Activated CD4-positive, alpha-beta T cell treated with anti-CD3 and anti-CD28 coated beads, Interleukin-2, amount 50 U/mL, for 24 hours (primary cell): ENCODE results near the gene RBKS.
"Not testable (repeated sequence)": the region's sequence is repeated elsewhere in the genome, so short reads cannot be mapped to it uniquely, and the experiment has no call there.

Source experiments
- DNase-seq, 2 donors: peaks; one replicate each; pipeline ENCODE4 v3.0.0-alpha.2; 2020; ENCODE audit warnings: low read depth in 1 of 2, low spot score in 1 of 2

RBKS gene

DNA sequence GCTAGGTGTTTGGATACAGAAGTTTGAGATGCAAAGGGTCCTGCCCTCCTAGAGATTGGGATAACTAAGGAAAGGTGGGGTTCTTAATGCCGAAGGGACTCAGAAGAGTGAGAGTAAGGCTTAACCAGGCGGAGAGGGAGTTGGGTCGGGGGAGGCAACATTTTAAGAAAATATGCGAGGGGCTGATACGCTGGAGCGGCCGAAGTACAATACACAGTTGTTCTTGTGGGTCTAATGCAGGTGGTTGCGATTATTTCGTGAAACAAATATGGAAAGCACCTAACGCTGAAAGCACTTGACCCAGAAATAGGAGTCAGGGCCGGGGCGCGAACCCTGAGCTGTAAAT lies 119.0 kb downstream of the RBKS start:
- DNase-seq = no peak

DNA sequence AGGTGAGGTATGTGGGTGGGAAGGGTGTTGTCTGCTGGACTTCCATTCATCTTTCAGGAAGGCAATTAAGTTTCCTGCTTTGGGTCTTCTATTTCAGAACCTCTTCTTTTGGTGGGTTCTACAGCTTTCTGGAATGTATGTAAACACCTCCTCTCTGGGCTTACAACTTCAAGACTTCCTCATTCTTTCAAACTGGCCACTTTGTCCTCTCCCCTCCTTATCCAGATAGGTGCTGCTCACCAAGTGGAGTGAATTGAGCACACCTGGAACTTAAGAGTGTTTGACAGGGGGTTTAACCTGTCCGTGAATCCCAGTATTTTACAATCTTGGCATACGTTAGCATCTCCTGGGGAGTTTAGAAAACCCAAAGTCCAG lies 123.9 kb downstream of the RBKS start:
- DNase-seq = no peak

DNA sequence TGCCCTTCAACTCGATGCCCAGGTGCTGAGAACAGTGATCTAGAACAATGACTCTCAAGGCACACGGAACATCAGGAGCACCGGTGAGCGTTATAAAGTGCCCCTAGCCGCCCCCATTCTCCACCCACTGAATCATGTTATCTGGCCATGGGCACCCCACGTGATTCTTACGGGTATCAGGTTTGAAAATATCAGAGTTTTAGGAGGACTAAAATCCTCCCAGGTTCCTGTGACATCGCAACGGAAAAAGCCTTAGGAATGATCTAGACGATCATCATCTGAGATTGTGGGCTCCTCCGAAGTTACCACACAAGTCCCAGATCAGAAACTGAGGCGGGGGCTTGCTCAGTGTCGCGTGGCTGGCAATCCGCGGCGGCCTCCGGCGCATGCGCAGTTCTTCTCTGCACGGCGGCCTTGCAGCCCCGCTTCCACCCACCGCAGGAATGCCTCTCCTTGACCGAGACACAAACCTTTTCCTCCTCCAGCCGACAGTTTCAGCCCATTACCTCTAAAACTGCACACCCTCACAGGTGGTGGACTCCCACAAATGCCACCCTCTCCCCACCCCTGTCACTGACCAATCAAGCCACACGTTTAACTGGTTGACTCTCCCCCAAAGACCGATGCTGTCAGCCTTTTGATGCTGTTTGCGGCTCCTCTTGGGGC lies 124.4 kb downstream of the RBKS start:
- peak; percentile 21 to 44 for DNase-seq

DNA sequence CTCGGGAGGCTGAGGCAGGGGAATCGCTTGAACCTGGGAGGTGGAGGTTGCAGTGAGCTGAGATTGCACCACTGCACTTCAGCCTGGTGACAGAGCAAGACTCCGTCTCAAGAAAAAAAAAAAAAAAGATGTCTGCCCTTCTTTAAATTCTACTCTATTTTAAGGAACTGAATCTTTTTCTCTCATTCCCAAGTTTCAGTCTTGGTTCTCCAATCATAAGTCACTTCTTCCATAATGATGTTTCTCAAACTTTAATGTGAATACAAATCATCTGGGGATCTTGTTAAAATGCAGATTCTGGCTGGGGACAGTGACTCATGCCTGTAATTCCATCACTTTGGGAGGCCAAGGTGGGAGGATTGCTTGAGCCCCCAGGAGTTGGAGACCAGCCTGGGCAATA lies 125.7 kb downstream of the RBKS start:
- DNase-seq = not testable (repeated sequence)

DNA sequence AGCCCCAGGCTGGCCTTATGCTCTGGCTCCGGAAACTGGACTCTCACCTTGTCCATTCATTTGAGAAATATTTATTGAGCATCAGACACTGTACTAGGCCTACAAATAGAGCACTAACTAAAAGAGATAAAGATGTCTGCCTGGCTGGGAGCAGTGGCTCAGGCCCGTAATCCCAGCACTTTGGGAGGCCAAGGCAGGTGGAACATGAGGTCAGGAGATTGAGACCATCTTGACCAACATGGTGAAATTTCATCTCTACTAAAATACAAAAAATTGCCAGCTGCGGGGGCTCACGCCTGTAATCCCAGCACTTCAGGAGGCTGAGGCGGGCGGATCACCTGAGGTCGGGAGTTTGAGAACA lies 126.3 kb downstream of the RBKS start:
- DNase-seq = no peak

DNA sequence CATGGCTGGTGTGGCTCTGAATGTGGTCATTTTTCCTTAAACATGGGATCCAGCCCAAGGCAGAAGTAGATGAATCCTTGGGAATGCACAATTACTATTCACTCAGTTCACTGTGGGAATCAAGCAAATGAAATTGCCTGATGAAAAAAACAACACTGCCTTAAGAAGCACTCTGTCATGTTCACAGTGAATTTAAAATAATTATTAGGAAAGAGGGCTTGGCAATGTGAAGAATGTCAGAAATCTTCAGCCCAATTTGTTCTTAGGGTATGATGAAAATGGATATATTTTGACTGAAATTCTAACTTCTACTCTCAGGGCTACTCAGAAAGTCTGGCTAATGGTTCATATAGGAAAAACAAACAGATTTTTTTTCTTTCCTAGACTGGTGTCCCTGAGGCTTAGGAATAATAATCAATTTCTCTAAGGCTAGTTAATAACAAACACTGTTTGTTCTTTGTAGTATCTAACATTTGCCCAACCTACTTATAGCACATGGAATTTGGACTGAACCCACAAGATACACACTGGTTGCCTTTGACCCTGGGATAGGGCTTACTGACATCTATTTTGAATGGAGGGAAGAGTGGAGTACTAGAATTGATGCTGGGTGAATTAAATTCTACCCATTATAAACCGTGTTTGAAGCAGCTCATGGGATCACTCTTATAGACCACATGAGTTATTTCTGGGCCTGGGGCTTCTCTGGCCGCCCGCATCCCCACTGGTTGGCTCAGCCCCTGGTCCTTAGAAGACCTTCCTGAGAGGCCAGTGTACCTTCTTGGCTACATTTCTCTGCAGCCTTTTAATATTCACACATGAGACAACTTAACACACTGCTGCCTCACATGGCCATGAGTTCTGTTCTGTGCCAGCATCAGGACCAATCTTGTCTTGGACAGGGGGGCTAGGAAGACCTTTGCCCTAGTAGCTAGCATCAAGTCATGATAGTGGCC lies 127.0 kb downstream of the RBKS start:
- no peak for DNase-seq

DNA sequence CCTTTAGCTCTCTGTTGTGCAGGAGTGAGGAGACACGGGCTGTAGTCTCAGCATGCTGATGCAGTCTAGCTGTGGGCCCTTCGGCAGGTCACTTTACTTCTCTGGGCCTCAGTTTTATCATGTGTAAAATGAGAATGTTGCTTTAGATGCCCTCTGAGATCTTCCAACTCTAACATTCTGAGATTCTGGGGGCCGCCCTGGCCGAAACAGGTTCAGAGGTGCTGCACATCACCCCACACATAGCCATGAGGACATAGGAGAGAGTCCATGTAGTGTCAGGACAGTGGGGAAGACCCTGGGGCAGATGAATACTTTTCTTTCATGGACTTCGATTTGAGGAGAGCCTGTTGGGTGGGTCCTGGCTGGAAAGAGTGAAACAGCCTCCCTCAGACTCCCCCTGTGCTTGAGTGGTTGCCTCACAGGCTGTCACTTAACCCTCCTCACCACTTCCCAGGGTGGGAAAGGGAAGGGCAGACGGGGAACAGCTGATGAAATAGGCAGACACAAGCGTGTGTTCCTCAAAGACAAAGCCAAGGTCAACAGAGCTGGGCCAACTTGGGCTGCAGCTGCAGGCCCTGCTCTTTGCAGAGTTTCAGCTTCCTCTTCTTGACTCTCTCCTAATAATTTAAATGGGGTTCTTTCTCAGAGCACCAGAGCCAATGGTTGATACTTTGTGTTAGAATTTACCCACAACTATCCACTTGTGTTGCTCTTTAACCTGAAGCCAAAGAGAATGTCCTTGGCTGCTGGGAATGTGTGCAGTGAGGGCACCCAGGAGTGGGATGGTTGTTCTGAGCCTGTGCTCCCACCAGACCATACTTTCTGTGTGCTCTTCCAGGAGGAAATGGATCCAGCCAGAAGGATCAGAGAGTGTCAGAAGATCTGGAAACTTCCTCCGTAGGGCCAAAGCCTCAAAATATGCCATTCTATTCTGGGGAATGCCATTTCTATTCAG lies 133.4 kb downstream of the RBKS start:
- DNase-seq = no peak

DNA sequence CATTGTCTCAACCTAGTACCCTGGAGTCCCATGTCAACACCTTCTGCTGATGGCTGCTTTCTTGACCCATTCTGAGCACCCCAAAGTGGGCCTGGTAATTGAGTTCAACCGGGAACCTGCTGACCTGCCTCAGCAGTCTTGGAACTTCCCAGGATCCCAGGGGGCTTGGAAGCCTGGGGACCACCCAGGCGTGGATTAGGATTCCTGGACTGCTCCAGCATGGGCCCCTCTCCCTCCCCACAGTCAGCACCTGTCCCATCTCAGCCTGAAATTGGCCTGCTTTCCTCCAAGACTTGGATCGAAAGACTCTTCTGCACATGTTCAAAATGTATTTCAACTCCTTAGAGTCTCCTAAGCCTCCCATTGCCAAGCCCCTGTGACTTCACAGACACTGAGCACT lies 134.1 kb downstream of the RBKS start:
- no peak for DNase-seq

DNA sequence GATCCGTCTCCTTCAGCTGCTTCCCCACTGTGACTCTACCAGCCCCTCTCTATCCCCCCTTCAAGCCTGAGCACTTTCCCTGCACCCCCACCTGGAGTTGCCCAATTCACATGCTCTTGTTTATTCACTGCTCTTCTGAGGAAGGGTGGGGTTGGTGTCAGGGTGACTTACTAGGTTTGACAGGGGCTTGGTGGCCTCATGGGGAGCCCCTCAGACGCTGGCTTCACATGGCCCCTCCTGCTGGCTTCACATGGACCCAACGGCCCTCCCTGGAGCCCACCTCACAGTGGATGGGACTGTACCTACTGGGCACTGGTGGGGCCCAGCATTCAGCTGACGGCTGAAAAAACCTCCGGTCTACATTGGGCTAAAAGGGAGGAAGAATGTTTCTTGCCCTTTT lies 135.4 kb downstream of the RBKS start:
- DNase-seq = no peak

DNA sequence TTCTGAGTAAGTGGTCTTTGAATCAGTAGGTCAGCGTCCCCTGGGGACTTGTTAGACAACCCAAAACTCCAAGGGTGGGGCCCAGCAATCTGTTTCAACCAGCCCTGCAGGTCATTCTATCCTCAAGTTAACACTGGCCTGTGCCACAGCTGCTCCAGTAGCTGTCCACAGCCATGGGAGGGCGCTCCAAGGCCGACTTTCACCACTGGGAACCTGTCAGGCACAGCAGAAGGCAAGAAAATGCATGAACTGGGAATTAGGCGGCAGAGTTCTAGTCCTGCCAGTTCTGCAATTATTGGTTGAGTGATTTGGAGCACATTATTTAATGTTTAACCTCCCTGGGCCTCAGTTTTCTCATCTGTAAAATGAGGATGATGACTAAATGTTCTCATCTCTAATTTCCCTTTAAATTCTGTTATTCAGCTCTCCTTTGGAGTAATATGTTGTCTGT lies 136.0 kb downstream of the RBKS start:
- peak; percentile 56 to 69 for DNase-seq

DNA sequence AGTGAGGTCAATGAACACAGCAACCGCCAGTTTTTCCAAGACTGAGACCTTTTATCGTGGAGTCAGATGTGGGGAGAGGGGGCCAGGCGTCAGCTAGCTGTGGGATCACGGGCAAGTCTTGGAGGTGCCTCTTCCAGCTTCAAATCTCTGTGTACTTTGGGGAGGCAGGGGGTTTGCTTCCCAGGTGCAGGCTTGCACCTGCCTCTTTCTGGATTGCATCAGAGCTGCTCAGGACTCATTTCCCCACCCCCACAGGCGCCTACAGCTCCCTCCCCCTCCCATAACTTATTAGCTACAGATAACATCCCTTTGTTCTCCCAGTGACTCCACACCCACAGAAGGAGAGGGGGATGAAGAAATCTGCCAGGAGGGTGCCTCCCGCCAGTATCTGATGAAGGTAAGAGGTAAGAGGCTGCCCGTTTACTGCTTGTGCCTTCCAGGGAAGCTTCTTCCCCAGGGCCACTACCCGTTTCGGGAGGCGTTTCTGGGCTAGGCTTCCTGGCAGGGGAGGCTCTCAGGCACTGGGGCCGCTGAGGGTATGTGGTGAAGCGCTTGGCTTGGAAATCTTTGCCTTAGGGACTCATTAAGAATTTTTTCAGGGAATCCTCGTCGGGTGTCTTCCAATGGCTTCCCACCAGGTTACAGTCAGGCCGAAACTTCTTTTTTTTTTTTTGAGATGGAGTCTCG lies 137.5 kb downstream of the RBKS start:
- DNase-seq = no peak

DNA sequence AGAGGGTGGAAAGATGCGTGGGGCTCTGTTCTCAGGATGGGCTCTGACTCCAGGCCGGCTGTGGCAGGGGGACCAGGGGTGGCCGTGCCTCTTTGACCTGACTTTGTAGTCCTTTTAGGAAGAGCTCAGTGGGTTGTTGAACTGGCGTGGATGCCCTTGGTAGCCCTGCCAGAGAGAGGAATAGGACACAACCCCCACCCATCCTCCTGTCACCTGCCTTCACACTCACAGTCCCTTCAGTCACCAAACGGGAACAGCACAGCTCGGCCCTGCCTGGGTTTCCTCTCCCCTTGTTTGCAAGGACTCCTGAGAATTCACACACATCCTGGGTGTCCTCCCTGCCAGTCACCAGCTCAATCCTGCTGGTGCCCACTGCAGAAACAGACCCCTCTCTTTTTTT lies 138.8 kb downstream of the RBKS start:
- no peak for DNase-seq

DNA sequence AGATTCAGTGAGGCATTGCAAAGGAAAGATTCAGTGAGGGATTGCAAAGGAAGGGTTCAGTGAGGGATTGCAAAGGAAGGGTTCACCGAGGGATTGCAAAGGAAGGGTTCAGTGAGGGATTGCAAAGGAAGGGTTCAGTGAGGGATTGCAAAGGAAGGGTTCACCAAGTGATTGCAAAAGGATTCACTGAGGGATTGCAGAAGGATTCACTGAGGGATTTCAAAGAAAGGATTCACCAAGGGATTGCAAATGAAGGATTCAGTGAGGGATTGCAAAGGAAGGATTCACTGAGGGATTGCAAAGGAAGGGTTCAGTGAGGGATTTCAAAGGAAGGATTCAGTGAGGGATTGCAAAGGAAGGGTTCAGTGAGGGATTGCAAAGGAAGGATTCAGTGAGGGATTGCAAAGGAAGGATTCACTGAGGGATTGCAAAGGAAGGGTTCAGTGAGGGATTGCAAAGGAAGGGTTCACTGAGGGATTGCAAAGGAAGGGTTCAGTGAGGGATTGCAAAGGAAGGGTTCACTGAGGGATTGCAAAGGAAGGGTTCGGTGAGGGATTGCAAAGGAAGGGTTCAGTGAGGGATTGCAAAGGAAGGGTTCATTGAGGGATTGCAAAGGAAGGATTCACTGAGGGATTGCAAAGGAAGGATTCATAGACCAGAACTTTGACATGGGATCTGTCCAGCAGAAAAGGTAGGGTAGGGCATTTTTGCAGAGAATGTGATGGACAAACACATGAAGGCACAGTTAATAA lies 141.2 kb downstream of the RBKS start:
- not testable (repeated sequence) for DNase-seq

DNA sequence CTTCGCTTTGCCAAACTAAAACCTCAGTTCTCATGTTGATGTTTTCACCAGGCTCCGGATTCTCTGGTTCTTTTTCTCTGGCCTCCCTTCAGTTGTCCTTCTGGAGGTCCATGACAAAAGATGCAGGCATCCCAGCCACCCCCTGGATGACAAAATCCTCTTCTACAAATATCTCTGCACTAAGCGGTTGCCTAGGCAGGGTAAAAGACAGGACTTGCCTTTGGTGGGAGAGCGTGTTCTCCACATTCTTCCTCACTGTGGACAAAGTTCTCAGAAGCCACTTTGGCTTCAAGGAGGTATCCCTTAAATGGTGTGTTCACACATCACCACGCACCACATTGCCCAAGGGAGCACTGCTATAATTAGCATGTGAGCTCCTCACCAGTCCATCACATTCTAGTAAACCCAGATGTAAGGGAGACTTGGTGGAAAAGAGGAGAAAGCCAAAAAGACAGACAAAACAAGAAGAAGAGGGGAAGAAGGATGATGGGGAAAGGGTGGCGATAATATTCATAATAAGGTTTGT lies 142.3 kb downstream of the RBKS start:
- no peak for DNase-seq

DNA sequence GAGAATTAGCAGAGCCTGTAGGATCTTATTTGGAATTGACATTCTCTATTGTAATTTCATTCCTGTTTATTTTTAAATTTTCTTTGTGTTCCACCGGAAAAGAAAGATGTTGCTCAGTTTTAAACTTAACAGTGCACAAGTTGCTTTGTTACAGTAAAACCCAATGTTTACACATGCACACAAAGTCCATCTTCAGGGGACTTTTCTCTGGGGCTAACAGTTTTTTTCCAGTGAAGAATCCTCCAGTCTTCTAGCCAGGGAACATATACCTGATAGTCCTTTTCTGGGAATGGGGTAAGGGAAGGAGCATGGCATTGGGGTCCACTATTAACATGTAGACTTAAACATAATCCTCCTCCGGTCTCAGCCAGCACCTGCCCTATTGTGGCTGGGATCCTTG lies 143.9 kb downstream of the RBKS start:
- no peak for DNase-seq

DNA sequence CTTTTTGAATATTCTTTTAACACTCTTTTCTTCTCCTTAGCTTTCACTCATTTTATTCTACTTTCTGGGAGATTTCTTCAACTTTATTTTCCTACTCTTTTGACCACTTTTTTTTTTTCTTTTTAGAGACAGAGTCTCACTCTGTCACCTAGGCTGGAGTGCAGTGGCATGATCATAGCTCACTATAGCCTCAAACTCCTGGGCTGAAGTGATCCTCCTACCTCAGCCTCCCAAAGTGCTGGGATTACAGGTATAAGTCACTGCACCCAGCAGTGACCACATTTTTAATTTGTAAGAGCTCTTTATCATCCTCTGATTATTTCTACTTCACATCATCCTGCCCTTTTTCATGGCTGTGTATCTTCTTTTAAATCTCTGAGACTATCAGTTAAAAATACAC lies 144.7 kb downstream of the RBKS start:
- not testable (repeated sequence) for DNase-seq

DNA sequence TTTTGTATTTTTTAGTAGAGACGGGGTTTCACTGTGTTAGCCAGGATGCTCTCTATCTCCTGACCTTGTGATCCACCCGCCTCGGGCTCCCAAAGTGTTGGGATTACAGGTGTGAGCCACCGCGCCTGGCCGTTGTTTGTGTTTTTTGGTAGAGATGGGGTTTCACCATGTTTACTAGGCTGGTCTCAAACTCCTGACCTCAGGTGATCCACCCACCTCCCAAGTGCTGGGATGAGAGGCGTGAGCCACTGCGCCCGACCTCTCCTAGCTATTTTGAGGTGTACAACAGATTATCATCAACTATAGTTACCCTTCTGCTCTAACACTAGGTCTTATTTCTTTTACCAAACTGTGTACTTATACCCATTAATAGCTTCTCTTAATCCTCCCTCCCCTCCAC lies 147.6 kb downstream of the RBKS start:
- DNase-seq = no peak

DNA sequence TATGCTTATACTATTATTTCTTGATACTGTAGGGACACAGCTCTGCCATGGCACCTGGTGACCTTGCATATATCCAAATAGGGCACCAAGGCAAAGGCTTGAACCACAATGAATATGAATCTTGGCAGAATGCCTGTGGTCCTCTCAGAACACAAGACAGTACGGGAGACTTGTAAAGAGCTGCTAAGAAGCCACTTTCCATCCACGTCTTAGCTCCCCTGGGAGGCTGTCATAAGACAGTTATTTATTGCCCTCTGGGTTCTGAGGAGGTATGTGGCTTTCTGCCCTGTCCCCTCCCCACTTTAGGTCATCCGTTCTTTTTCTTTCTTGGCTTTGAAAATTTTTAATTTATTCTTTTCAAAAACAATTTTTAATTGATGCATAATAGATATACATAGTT lies 148.5 kb downstream of the RBKS start:
- no peak for DNase-seq

DNA sequence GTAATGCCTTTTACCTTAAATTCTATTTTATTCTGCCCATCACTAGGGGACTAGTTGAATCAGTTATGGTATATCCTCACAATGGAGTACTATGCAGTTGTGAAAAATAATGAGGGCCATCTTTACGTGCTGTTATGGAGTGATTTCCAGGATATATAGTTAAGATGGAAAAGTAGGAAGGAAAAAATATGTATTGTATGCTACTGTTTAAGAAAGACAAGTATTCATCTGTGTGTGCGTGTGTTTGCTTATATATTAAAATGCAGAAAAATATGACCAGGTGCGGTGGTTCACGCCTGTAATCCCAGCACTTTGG lies 151.2 kb downstream of the RBKS start:
- DNase-seq = no peak

DNA sequence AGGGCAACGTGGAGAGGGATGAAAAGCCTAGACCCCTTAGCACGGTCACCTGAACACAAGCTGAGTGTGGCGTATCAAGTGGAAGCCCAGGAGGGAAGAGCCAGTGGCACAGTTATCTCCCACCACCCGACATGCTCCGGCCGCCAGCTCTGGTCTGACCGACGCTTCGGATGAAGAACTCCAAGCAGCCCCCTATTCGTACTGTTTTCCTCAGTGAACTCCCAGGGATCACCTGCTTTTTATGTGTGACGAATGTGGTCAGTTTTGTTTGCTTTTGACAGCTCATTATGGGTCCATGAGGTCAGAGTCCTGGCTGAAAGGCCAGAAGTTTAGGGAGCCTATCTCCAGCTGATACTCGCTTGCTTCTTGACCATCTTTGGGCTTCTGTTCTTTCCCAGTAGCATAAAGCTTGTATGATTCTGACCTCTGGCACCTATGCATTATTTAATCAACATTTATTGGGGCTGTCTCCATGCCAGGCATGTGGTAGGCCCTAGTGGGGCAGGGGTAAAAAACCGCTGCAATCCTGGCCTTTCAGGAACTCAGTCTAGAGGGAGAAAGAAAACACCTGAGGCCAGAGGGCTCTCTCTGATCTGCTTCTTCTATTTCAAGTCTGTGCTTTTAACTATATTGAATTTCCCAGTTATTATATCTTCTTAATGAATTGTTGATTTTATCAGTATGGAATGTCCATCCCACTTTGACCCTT lies 151.7 kb downstream of the RBKS start:
- DNase-seq = no peak
